HG03469 (cell line): ENCODE results near the gene SON.

Experiments used
- ATAC-seq: cut with Tn5 transposase; IDR thresholded peaks from one replicate; pipeline ENCODE4 v1.9.1; 2021; ENCODE audit warnings: mild to moderate bottlenecking, moderate library complexity, moderate number of reproducible peaks; ENCODE audit not compliant: unreplicated experiment

SON gene

DNA sequence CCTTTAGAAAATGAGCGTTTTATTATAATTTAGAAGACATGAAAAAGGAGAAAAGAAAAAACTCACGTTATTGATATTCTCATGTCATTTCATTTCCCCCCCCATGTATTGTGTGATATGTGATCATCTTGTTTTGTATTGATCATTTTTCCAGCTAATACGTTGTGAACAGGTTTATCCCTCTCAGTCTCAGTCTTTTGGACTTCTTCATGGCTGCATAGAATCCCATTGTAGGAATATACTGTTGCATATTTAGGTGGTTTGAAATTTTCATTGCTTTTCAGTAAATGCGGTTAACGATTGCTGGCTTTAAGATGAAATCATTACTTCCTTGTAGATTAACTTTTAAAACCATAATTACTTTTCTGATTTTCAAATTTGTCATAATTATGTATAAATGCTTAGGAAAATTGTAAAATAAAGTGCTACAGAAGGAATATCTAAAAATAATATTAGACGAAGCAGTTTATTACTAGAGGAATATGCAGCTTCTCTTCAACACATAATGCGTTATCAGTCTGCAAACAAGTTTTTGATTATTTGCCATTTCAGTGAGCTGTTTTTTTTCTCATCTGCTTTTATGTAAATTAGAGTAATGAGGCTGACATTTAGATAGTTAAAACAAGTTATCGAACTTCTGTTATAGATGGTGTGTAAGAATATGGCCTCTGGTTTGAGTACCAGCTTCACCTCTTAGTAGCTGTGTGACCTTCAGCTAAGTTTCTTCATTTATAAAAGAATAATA lies 1.8 kb downstream of the SON start:
- no peak for ATAC-seq

DNA sequence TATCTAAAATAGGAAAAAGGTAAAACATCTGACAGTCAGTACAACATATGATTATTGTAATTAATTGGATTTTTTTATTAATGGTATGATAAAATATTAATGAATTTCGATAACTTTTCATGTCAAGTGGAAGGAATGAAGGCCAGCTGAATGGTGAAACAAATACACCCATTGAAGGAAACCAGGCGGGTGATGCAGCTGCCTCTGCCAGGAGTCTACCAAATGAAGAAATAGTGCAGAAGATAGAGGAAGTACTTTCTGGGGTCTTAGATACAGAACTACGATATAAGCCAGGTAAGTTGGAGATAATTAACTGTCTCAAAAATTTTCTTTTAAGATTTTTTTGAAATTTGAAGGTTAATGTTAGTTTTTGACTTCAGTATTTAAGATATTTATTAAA lies 3.2 kb downstream of the SON start:
- no peak for ATAC-seq

DNA sequence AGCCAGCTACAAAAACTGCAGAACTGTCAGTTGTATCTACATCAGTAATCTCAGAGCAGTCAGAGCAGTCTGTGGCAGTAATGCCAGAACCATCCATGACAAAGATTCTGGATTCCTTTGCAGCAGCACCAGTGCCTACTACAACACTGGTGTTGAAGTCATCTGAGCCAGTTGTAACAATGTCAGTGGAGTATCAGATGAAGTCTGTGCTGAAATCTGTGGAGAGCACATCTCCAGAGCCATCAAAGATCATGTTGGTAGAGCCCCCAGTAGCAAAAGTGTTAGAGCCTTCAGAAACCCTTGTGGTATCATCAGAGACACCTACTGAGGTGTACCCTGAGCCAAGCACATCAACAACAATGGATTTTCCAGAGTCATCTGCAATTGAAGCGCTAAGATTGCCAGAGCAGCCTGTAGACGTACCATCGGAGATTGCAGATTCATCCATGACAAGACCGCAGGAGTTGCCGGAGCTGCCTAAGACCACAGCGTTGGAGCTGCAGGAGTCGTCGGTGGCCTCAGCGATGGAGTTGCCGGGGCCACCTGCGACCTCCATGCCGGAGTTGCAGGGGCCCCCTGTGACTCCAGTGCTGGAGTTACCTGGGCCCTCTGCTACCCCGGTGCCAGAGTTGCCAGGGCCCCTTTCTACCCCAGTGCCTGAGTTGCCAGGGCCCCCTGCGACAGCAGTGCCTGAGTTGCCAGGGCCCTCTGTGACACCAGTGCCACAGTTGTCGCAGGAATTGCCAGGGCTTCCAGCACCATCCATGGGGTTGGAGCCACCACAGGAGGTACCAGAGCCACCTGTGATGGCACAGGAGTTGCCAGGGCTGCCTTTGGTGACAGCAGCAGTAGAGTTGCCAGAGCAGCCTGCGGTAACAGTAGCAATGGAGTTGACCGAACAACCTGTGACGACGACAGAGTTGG lies 7.3 kb downstream of the SON start:
- ATAC-seq, result no peak

DNA sequence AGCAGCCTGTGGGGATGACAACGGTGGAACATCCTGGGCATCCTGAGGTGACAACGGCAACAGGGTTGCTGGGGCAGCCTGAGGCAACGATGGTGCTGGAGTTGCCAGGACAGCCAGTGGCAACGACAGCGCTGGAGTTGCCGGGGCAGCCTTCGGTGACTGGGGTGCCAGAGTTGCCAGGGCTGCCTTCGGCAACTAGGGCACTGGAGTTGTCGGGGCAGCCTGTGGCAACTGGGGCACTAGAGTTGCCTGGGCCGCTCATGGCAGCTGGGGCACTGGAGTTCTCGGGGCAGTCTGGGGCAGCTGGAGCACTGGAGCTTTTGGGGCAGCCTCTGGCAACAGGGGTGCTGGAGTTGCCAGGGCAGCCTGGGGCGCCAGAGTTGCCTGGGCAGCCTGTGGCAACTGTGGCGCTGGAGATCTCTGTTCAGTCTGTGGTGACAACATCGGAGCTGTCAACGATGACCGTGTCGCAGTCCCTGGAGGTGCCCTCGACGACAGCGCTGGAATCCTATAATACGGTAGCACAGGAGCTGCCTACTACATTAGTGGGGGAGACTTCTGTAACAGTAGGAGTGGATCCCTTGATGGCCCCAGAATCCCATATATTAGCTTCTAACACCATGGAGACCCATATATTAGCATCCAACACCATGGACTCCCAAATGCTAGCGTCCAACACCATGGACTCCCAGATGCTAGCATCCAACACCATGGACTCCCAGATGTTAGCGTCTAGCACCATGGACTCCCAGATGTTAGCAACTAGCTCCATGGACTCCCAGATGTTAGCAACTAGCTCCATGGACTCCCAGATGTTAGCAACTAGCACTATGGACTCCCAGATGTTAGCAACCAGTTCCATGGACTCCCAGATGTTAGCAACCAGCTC lies 8.2 kb downstream of the SON start:
- ATAC-seq, result no peak

DNA sequence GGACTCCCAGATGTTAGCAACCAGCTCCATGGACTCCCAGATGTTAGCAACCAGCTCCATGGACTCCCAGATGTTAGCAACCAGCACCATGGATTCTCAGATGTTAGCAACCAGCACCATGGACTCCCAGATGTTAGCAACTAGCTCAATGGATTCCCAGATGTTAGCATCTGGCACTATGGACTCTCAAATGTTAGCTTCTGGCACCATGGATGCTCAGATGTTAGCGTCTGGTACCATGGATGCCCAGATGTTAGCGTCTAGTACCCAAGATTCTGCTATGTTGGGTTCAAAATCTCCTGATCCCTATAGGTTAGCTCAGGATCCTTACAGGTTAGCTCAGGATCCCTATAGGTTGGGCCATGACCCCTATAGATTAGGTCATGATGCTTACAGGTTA lies 8.8 kb downstream of the SON start:
- no peak for ATAC-seq

DNA sequence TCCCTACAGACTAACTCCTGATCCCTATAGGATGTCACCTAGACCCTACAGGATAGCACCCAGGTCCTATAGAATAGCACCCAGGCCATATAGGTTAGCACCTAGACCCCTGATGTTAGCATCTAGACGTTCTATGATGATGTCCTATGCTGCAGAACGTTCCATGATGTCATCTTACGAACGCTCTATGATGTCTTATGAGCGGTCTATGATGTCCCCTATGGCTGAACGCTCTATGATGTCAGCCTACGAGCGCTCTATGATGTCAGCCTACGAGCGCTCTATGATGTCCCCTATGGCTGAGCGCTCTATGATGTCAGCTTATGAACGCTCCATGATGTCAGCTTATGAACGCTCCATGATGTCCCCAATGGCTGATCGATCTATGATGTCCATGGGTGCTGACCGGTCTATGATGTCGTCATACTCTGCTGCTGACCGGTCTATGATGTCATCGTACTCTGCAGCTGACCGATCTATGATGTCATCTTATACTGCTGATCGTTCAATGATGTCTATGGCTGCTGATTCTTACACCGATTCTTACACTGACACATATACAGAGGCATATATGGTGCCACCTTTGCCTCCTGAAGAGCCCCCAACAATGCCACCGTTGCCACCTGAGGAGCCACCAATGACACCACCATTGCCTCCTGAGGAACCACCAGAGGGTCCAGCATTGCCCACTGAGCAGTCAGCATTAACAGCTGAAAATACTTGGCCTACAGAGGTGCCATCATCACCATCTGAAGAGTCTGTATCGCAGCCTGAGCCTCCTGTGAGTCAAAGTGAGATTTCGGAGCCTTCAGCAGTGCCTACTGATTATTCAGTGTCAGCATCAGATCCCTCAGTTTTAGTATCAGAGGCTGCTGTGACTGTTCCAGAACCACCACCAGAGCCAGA lies 9.5 kb downstream of the SON start:
- ATAC-seq, result no peak

DNA sequence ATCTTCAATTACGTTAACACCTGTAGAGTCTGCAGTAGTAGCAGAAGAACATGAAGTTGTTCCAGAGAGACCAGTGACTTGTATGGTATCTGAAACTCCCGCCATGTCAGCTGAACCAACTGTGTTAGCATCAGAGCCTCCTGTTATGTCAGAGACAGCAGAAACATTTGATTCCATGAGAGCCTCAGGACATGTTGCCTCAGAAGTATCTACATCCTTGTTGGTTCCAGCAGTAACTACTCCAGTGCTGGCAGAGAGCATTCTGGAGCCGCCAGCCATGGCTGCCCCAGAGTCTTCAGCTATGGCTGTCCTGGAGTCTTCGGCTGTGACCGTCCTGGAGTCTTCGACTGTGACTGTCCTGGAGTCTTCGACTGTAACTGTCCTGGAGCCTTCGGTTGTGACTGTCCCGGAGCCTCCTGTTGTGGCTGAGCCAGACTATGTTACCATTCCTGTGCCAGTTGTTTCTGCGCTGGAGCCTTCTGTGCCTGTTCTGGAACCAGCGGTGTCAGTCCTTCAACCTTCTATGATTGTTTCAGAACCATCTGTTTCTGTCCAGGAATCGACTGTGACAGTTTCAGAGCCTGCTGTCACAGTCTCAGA lies 10.3 kb downstream of the SON start:
- no peak for ATAC-seq

DNA sequence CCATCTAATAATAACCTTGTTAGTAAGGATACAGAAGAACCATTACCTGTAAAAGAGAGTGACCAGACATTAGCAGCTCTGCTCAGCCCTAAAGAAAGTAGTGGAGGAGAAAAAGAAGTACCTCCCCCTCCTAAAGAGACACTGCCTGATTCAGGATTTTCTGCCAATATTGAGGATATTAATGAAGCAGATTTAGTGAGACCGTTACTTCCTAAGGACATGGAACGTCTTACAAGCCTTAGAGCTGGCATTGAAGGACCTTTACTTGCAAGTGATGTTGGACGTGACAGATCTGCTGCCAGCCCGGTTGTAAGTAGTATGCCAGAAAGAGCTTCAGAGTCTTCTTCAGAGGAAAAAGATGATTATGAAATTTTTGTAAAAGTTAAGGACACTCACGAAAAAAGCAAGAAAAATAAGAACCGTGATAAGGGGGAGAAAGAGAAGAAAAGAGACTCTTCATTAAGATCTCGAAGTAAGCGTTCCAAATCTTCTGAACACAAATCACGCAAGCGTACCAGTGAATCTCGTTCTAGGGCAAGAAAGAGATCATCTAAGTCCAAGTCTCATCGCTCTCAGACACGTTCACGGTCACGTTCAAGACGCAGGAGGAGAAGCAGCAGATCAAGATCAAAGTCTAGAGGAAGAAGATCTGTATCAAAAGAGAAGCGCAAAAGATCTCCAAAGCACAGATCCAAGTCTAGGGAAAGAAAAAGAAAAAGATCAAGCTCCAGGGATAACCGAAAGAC lies 11.6 kb downstream of the SON start:
- no peak for ATAC-seq

DNA sequence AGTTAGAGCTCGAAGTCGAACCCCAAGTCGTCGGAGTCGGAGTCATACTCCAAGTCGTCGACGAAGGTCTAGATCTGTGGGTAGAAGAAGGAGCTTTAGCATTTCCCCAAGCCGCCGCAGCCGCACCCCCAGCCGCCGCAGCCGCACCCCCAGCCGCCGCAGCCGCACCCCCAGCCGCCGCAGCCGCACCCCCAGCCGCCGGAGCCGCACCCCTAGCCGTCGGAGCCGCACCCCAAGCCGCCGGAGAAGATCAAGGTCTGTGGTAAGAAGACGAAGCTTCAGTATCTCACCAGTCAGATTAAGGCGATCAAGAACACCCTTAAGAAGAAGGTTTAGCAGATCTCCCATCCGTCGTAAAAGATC lies 12.1 kb downstream of the SON start:
- no peak for ATAC-seq

DNA sequence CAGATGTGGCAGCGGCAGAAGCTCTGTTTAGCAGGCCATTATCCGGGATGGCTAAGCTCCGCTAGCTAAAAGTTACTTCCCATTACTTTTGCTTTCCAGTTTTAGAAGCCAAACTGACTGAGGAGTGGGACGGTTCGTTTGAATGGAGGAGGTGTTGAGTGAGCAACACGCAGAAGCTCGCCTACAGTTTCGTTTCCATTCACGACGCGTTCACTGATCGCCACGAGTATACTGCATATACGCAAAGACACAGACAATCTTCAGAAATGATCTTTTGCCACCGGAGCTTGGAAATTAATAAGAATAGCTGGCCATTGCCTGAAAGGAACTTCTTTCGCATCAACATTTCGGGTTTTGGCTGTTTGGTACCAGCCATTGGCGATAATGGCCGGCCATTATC lies 14.6 kb downstream of the SON start:
- ATAC-seq, result no peak

DNA sequence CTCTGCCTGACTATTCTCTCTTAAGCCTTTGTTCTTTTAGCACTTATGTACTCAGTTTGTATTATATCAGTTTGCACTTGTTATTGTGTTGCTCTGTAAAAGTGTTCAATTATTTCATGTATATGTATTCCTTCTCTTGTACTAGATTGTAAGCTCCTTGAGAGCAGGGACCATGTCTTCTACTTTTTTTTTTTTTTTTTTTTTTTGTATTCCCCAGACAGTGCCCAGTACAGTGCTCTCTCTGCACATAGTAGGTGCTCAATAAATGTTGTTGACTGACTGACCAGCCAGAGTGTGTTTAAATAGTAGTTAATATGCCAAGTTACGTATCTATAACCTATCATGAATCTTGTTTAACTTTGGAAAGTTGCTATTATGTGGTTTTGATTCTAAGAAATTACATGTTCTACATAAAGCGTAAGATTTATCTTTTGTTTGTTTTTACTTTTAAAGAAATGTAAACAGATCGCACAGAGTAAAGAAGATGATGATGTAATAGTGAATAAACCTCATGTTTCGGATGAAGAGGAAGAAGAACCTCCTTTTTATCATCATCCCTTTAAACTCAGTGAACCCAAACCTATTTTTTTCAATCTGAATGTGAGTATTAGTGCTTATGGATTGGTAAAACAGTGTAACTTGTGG lies 16.1 kb downstream of the SON start:
- no peak for ATAC-seq

DNA sequence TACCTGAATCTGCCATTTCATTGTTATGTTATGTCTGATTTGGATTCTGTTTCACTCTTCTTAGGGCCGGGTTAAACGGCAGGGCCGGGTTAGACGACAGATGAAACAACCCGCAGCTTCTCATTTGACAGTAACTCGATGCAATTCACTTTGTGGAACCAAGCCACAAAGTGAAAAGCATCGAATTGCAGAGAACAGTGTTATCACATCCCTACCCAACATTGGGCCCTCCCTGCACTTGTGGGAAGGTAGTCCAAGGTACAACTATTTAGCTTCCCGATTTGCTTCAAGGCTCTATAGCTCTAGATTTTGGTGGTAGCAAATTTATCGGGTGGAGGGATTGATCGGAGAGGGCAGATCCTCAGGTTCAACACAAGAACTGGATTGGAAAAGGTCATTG lies 17.0 kb downstream of the SON start:
- ATAC-seq, result no peak

DNA sequence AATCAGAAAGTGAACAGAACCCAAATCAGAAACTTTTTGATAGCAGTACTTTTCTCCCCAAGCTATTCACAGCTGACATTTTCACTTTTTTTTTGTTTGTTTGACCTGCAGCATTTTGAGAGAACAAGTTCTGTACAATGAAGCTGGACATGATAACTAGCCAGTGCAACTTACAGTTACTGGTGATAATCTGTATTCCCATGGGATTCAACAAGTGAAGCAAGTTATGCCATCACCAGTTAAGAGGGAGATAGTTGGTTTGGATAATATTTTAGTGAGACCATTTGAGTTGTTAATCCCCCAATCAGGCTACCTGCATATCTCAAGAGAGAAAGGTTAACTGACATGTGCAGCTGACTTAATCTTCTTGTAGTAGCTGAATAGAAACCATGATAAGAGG lies 18.1 kb downstream of the SON start:
- no peak for ATAC-seq

DNA sequence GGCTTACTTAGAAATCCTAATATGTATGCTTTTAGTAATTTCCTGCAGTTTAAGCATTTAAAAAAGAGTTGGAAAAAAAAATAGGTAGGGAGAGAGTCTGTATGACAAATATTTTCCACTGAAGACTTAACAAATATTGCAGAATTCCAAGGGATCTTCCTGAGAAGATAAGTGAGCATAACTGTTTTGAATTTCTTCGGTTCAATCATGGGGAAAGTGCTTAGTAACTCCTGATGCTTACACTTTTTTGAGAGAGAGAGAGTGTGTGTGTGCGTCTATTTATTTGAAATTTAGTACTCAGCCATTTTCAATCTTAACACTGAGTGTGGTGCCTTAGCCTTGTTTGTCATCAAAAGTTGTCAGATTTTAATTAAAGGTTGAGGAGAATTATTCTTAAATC lies 18.5 kb downstream of the SON start:
- ATAC-seq, result no peak

DNA sequence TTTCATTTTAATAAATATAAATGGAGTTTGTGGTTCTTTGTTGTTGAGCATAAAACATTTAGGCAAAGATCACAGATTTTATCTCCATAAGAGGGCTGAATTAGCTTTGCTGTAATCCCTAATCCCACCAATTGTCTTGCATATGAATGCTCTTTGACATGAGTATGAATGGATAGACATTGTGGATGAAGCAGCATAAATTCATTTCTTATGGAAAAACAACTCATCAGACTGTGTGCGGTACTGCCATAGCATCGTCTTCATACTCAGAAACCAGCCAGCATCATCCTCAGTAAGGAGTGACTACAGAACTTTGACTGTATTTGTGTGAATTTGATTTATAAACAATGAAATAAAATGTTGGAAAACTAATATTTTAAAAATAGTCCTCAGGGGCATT lies 19.6 kb downstream of the SON start:
- ATAC-seq, result no peak

DNA sequence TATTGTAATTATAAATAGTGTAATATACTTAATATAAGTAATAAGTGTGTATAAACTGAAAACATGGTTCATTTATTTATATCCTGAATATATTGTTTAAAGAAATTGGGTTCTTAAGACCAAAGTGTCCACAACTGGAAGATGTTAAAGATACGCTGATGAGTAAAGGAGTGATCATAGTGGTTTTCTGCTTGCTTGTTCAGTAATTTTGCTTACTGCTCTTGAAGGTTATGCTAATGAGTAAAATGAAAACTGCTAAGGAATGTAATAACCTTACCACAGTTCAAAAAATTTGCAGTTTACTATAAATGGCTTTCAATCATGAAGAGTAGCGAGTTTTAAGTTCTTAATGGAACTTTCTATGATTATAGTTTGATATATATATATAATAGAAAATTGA lies 23.7 kb downstream of the SON start:
- ATAC-seq, result no peak

DNA sequence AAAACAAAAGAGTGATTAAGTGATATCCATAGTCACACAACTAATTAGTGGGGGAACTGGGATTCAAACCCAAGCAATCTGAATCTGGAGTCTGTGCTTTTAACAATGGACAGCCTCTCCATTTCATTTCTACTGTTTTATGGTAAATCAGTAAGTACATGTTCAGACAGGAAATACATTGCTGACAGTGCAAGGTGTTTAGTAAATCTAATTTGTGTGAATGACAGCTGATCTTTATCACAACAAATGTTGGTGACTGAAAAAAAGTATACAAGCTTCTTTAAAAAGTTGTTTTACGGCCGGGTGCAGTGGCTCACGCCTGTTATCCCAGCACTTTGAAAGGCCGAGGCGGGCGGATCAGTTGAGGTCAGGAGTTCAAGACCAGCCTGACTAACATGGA lies 25.1 kb downstream of the SON start:
- no peak for ATAC-seq

DNA sequence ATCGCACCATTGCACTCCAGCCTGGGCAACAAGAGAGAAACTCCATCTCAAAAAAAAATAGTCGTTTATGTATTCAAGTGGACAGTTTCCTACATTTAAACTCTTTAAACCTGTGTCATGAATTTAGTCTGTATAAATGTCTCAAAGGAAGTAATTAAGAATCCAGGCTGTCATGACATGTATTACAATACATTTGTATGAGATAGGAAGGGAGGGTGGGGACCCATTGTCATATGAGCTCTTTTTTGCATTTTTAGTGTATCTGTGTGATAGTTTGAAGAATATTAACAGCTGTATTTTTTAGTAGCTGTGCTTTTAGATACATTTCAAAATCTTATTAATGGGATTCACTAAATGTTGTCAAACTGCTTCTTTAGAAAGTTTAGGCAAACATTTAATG lies 25.6 kb downstream of the SON start:
- ATAC-seq, result no peak

DNA sequence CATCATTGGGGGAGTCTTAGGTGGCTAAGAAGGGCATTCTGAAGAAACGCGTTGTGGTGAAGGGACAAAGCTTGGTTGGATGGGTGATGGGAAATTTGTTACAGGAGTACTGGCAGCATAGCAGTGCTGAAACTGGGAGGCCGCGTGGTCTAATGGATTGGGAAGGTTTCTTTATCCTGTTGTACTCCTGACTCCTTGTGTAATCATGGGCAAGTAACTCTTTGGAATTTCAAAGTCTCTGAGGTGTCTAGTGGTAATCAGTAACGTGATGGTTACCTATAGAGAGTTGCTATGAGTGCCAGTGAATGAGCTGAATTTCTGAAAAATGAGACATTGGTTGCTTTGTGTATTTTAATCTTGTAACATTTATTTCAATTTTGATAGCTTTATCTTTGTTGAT lies 27.2 kb downstream of the SON start:
- no peak for ATAC-seq
